Stimulated activated CD4-positive, alpha-beta T cell treated with anti-CD3 and anti-CD28 coated beads, Interleukin-15, amount 100 ng/mL, for 24 hours (primary cell): ENCODE results near the gene MYO3A.

Experiments used
- DNase-seq: peaks from one replicate; pipeline ENCODE4 v3.0.0-alpha.2; 2020

The MYO3A gene

GRCh38 chr10:26216585-26217395 is 282.8 kb downstream of the MYO3A start, which contains the start of gene GAD2:
GAD2 (plus strand) TSS chr10:26216774; CDS start chr10:26216810, 36 bp downstream.
- peak; percentile 21 for DNase-seq

GRCh38 chr10:26217396-26218086 is 283.5 kb downstream of the MYO3A start:
- DNase-seq: peak; percentile 30

- DNase-seq: no peak
These were observed 285.6 kb downstream of the MYO3A start for GRCh38 chr10:26219676-26220075.

GRCh38 chr10:26220901-26221300 is 286.9 kb downstream of the MYO3A start:
- DNase-seq: no peak

GRCh38 chr10:26221541-26221940 is 287.5 kb downstream of the MYO3A start:
- no peak for DNase-seq

GRCh38 chr10:26222563-26222962 is 288.5 kb downstream of the MYO3A start:
- no peak for DNase-seq

- DNase-seq: no peak
These were observed 291.3 kb downstream of the MYO3A start for GRCh38 chr10:26225322-26225721.

- no peak for DNase-seq
These were observed 293.8 kb downstream of the MYO3A start for GRCh38 chr10:26227786-26228185.

GRCh38 chr10:26232174-26232573 is 298.1 kb downstream of the MYO3A start:
- DNase-seq: no peak

- no peak for DNase-seq
These were observed 301.7 kb downstream of the MYO3A start for GRCh38 chr10:26235761-26236160.

- DNase-seq: no peak
These were observed 304.3 kb downstream of the MYO3A start for GRCh38 chr10:26238378-26238777.

GRCh38 chr10:26242706-26243350 is 308.8 kb downstream of the MYO3A start:
- DNase-seq: no peak

- DNase-seq: no peak
These were observed 309.3 kb downstream of the MYO3A start for GRCh38 chr10:26243351-26243720.

GRCh38 chr10:26249681-26250080 is 315.7 kb downstream of the MYO3A start:
- DNase-seq: no peak

- DNase-seq: no peak
These were observed 317.9 kb downstream of the MYO3A start for GRCh38 chr10:26251925-26252324.

- DNase-seq: no peak
These were observed 320.6 kb downstream of the MYO3A start for GRCh38 chr10:26254616-26255015.

GRCh38 chr10:26259341-26259740 is 325.3 kb downstream of the MYO3A start:
- no peak for DNase-seq
